GM10847 (cell line): Measurements from ENCODE around the gene F3.

Source experiments
- POLR2A ChIP-seq: IDR thresholded peaks from 2 replicates; pipeline ENCODE4 v1.6.1; 2011; ENCODE audit not compliant: insufficient read length; ENCODE audit errors: extremely low read depth

The F3 gene

GRCh38 chr1:94504601-94505000, 37.0 kb downstream of the F3 start:
- TF ChIP-seq POLR2A, result no peak

GRCh38 chr1:94503153-94503552, 38.4 kb downstream of the F3 start:
- TF ChIP-seq POLR2A, result no peak

DNA sequence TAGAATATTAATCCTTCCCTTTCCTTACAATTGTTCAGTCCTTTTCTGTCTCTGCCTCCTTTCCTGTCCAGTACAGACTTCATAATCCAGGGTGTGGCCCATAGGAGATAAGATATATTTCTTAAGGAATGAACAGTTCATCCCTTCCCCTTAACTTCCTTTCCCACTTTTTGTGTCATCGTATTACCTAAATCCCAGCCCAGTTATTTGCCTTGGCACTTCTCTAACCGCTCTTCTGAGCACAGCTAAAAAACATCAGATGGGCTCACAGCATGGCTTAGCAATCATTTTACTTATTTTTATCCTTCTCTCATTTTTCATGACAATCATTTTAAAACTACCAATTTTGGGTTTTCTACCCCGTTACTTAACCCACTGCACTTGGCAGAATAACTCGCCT, 39.6 kb downstream of the F3 start:
- TF ChIP-seq POLR2A, result no peak

GRCh38 chr1:94501426-94501825, 40.1 kb downstream of the F3 start:
- TF ChIP-seq POLR2A, result no peak

DNA sequence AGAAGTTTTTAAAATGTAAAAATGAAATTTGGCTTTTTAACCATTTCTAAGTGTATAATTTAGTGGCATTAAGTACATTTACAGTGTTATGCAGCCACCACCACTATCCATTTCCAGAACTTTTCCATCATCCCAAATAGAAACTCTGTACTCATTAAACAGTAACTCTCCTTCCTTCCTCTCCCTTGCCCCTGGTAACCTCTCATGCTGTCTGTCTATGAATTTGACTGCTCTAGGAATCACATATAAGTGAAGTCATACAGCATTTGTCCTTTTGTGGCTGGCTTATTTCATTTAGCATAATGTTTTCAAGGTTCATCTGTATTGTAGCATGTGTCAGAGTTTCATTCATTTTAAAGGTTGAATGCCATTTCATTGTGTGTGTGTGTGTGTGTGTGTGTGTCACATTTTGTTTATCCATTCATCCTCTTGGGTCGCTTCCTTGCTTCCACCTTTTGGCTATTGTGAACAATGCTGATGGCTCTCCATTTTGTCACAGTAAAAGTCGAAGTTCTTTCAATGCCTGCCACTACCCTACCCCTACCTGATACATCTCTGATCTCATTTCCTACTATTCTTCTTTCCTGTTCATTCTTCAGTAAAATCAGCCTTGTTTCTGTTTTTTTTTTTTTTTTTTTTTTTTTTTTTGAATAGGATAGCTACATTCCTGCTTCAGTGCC, 45.3 kb downstream of the F3 start:
- no peak for TF ChIP-seq POLR2A

DNA sequence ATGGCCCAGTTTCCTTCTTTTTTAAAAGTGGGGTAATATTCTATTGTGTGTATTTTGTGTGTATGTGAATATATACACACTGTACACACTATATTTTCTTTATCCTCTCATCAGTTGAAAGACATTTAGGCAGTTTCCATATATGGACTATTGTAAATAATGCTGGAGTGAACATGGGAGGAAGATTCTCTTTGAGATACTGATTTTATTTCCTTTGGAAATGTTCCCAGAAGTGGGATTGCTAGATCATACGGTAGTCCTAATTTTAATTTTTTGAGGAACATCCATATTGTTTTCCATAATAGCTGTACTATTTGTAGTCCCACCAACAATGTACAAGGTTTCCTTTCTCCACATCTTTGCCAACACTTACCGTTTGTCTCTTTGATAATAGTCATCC, 51.0 kb downstream of the F3 start:
- no peak for TF ChIP-seq POLR2A

DNA sequence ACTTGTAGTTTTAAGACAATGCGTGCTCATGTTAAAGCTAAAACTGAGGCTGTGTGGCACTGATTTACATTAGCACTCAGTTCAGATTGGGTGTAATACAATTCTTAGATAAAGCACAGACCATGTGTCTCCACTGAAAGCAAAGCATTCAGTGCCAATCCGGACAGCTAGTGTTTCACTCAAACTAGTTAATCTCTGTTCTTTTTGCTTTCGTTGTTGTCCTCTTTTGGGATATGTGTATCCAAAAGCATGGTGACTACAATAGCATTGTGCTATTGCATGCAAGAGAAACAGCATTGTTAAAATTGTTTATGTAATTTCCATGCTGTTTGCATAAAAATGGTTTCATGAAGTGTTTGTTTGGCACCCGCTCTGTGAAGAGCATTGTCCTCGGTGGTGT, 54.6 kb downstream of the F3 start:
- no peak for TF ChIP-seq POLR2A

GRCh38 chr1:94481473-94481933, 60.1 kb downstream of the F3 start:
- no peak for TF ChIP-seq POLR2A

DNA sequence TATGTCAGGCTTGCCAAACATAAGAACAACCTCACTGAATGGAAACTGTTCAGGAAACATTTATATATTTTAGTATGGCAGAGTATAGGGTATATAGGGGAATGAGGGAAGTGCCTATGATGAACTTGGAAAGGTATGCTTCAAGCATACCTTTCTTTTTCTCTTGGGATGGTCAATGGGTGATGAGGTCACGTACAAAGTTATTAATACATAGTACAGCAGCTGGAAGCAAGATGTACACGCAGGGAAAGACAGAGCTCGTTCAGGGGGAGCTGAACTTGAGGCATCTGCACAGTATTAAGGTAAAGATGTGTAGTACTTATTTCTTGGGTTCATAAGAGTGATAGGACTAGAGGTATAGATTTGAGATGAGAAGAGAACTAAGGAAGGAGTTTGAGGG, 61.9 kb downstream of the F3 start:
- TF ChIP-seq POLR2A, result no peak
